GM12872 (cell line): ENCODE measurements around the gene THBS1.

ENCODE experiments used
- CTCF ChIP-seq: IDR thresholded peaks from 3 replicates; pipeline ENCODE4 v1.5.1; 2011; ENCODE audit warnings: low read depth, mild to moderate bottlenecking, low read length, moderate library complexity; ENCODE audit not compliant: insufficient read depth

The THBS1 gene

GRCh38 chr15:39585871-39586301 is 5.0 kb downstream of the THBS1 start:
- TF ChIP-seq CTCF: no peak

- TF ChIP-seq CTCF: no peak
These were observed 5.7 kb downstream of the THBS1 start for GRCh38 chr15:39586387-39587095.

- TF ChIP-seq CTCF: no peak
These were observed 6.3 kb downstream of the THBS1 start for GRCh38 chr15:39587096-39587721.

GRCh38 chr15:39587731-39588530 is 7.1 kb downstream of the THBS1 start:
- no peak for TF ChIP-seq CTCF

- no peak for TF ChIP-seq CTCF
These were observed 7.8 kb downstream of the THBS1 start for GRCh38 chr15:39588531-39589192.

GRCh38 chr15:39589193-39589814 is 8.4 kb downstream of the THBS1 start:
- no peak for TF ChIP-seq CTCF
